Measurements from ENCODE around the gene PDE11A.
"Not testable (repeated sequence)": the region's sequence is repeated elsewhere in the genome, so short reads cannot be mapped to it uniquely, and the experiment has no call there.

Gene PDE11A

GRCh38 chr2:177812713-177813396, 259.7 kb downstream of the PDE11A start:
- no peak for DNase-seq

- DNase-seq, result no peak
Measured at GRCh38 chr2:177810906-177811305, 261.7 kb downstream of the PDE11A start.

- DNase-seq, result no peak
Measured at GRCh38 chr2:177808984-177809809, 263.4 kb downstream of the PDE11A start.

GRCh38 chr2:177806025-177806424, 266.6 kb downstream of the PDE11A start:
- no peak for DNase-seq

- no peak for DNase-seq
Measured at GRCh38 chr2:177799531-177799930, 273.0 kb downstream of the PDE11A start.

- DNase-seq, result no peak
Measured at GRCh38 chr2:177797808-177798207, 274.8 kb downstream of the PDE11A start.

GRCh38 chr2:177796654-177797415, 275.7 kb downstream of the PDE11A start:
- no peak for DNase-seq

- no peak for DNase-seq
Measured at GRCh38 chr2:177796011-177796410, 276.6 kb downstream of the PDE11A start.

GRCh38 chr2:177785143-177785542, 287.4 kb downstream of the PDE11A start:
- not testable (repeated sequence) for DNase-seq

- no peak for DNase-seq
Measured at GRCh38 chr2:177784745-177785067, 287.9 kb downstream of the PDE11A start.

GRCh38 chr2:177783835-177784744, 288.5 kb downstream of the PDE11A start:
- DNase-seq, result no peak

GRCh38 chr2:177783091-177783490, 289.5 kb downstream of the PDE11A start:
- no peak for DNase-seq

GRCh38 chr2:177782613-177783012, 290.0 kb downstream of the PDE11A start:
- DNase-seq, result no peak

GRCh38 chr2:177778472-177778871, 294.1 kb downstream of the PDE11A start:
- no peak for DNase-seq

- DNase-seq, result no peak
Measured at GRCh38 chr2:177772529-177772928, 300.0 kb downstream of the PDE11A start.

- DNase-seq, result no peak
Measured at GRCh38 chr2:177771191-177771590, 301.4 kb downstream of the PDE11A start.

GRCh38 chr2:177767768-177768167, 304.8 kb downstream of the PDE11A start:
- DNase-seq, result no peak

GRCh38 chr2:177765698-177766097, 306.9 kb downstream of the PDE11A start:
- DNase-seq, result no peak

GRCh38 chr2:177763531-177764265, 308.9 kb downstream of the PDE11A start:
- DNase-seq, result peak; percentile 75 to 77

- no peak for DNase-seq
Measured at GRCh38 chr2:177759443-177759842, 313.1 kb downstream of the PDE11A start.

- no peak for DNase-seq
Measured at GRCh38 chr2:177758591-177759371, 313.8 kb downstream of the PDE11A start.
